Small intestine (tissue), 7 donors: Measurements from ENCODE around the gene NAA35. TPM values are rescaled to one million over a fixed set of nuclear protein-coding genes. Genes with fewer than 3 reads are reported as not detected.
"Not testable (repeated sequence)": the region's sequence is repeated elsewhere in the genome, so short reads cannot be mapped to it uniquely, and the experiment has no call there.

Experiments
- DNase-seq, 2 donors: peaks; one replicate each; pipeline versions ENCODE4 v3.0.0 to v3.0.0-alpha.2; 2013
- FAIRE-seq: peaks from 2 replicates; lab custom pipeline; 2012; peaks lifted over from hg19 to GRCh38; lab: Jason Lieb, UNC
- H3K27ac ChIP-seq, 3 donors: one replicate each; pipeline ENCODE4 v1.5.1; 2013; ENCODE audit warnings: low read length in 2 of 3, mild to moderate bottlenecking in 2 of 3, control low read depth in 1 of 3, inconsistent platforms in 1 of 3, low read depth in 1 of 3, moderate library complexity in 1 of 3
- H3K27me3 ChIP-seq, 3 donors: one replicate each; pipeline ENCODE4 v1.6.1; 2013; ENCODE audit warnings: low read length in 3 of 3, inconsistent platforms in 1 of 3; ENCODE audit not compliant: control insufficient read depth in 3 of 3, insufficient read depth in 3 of 3
- H3K36me3 ChIP-seq, 3 donors: one replicate each; pipeline ENCODE4 v1.6.1; 2013; ENCODE audit warnings: low read length in 3 of 3, inconsistent platforms in 1 of 3, low read depth in 1 of 3, mild to moderate bottlenecking in 1 of 3, moderate library complexity in 1 of 3; ENCODE audit not compliant: control insufficient read depth in 3 of 3, insufficient read depth in 2 of 3
- H3K4me1 ChIP-seq, 3 donors: one replicate each; pipeline ENCODE4 v1.6.1; 2013; ENCODE audit warnings: low read length in 2 of 3, inconsistent platforms in 1 of 3, low read depth in 1 of 3, mild to moderate bottlenecking in 1 of 3, moderate library complexity in 1 of 3; ENCODE audit not compliant: control insufficient read depth in 3 of 3, insufficient read depth in 2 of 3
- H3K4me3 ChIP-seq, 3 donors: one replicate each; pipeline ENCODE4 v1.5.1; 2013; ENCODE audit warnings: low read length in 3 of 3, control low read depth in 1 of 3, inconsistent platforms in 1 of 3, low read depth in 1 of 3, mild to moderate bottlenecking in 1 of 3, moderate library complexity in 1 of 3
- H3K9me3 ChIP-seq, 2 donors: one replicate each; pipeline ENCODE4 v1.6.1; 2013; ENCODE audit warnings: low read depth in 1 of 2, low read length in 1 of 2; ENCODE audit not compliant: control insufficient read depth in 2 of 2, insufficient read depth in 1 of 2
- WGBS, 3 donors: extraction: QIAGEN DNeasy Blood & Tissue Kit; methylation state at CpG; one replicate each; pipeline ENCODE4 v1.1.7; 2013; 5-methylcytosine and 5-hydroxymethylcytosine counted together
- polyA plus RNA-seq, 4 donors: library from polyadenylated mRNA; stranded (reverse) in 3 of 4; unstranded in 1 of 4; fragments of 200-250 nt in 3 of 4; fragments of 120-200 nt in 1 of 4; gene quantifications; one replicate each; pipeline versions ENCODE4 v1.2.1 to v1.2.3, GENCODE V29; 2013
- donor health status: healthy with polysubstance abuse.
- donor health status: control.
- donor health status: control.
- donor health status: Bipolar disorder and iron deficiency.
- donor health status: healthy.

The NAA35 gene
- polyA plus RNA-seq, 4 donors: 7.2 to 20.8 (median 9.3) TPM

DNA sequence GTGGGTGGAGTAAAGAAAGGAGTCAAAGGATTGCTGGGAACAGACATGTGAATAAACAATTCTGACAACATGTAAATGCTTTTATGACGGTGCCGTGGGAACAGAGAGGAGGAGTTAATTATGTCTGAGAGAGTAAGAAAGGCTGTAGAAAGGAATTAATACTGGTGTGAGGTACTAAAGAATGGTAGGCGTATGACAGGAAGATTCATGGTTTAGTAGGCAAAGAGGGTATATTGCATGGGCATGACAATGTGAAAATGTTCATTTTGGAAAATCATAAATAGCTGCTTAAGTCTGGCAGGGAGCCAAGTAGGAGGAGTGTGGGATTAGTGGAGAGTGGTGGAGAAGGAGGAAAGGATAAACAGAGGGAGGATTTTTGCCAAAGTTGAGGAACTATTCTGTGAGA is 19.7 kb downstream of the NAA35 start:
- peaks cover 2 to 15% (median 5%) of the 10 kb centered on the region in 3 donors for H3K36me3 ChIP-seq
- peak; percentile 32 to 42 for DNase-seq
- H3K27ac ChIP-seq: no peak overlapping the region
- no peaks in the 10 kb centered on the region for H3K4me1 ChIP-seq
- no peak overlapping the region for H3K4me3 ChIP-seq
- no peak for FAIRE-seq
- WGBS, 3 donors: 37 to 52% (median 48%) methylated on average over 3 of the region's 3 CpGs
- H3K9me3 ChIP-seq: no peaks in the 10 kb centered on the region
- H3K27me3 ChIP-seq: no peaks in the 10 kb centered on the region

DNA sequence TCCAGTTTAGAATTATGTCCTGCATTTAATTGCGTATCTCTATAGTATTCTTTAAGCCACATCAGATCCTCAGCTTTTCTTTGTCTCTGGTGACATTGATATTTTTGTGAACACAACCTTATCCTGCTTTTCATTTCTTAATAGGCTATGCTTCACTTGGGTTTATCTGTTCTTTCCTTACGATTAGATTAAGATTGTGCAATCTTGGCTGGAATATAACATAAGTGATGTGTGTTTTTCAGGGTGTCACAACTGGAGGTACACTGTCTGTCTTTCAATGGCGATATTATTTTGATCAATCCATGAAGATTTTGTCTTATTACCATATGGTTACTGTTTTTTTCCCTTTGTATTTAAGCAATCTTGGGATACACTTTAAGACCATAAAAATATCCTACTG is 23.6 kb downstream of the NAA35 start:
- no peaks in the 10 kb centered on the region for H3K4me1 ChIP-seq
- WGBS, 3 donors: 76 to 89% (median 77%) methylated on average over 3 of the region's 3 CpGs
- H3K27me3 ChIP-seq: no peaks in the 10 kb centered on the region
- peaks cover 2 to 26% (median 9%) of the 10 kb centered on the region in 3 donors for H3K36me3 ChIP-seq
- no peaks in the 10 kb centered on the region for H3K9me3 ChIP-seq
- H3K27ac ChIP-seq: no peak overlapping the region
- FAIRE-seq (no peak), DNase-seq (no peak)
- H3K4me3 ChIP-seq: no peak overlapping the region

DNA sequence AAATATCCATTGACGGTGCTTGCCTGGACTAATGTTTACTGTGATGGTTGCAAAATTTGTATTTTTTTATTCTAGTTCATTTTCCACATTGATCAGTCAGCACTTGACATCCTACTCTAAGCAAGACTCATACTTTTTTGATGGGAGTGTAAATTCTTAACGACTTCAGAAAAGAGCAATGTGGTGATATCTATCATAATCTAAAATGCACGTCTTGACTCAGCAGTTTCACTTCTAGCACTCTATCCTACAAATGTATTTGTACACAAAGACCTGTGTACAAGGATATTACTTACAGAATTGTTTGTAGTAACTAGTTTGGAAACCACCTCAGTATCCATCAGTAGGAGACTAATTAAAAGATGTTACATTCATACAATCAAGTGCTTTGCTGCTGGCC is 24.0 kb downstream of the NAA35 start:
- Histone ChIP-seq H3K27me3 (no peaks in the 10 kb centered on the region), H3K36me3 (peaks cover 2 to 28% (median 9%) of the 10 kb centered on the region in 3 donors), H3K9me3 (no peaks in the 10 kb centered on the region), H3K4me3 (no peak overlapping the region), H3K4me1 (no peaks in the 10 kb centered on the region), H3K27ac (no peak overlapping the region)
- FAIRE-seq (no peak), DNase-seq (no peak)
- 80 to 85% (median 84%) methylated on average over 3 of the region's 3 CpGs for WGBS, 3 donors

DNA sequence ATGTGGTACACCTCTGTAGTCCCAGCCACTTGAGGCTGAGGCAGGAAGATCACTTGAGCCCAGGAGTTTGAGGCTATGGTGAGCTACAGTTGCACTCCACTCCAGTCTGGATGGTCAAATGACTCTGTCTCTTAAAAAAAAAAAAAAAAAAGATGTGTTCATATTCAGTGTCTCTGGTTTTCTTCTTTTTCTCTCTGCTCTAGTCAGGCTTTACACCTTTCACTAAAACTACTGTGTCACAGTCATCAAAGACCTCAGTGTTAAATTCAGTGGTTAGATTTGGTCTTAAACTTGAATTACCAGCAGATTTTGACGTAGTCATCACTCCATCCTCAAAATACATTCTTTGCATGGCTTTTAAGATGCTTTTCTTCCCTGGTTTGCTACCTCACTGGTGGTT is 28.8 kb downstream of the NAA35 start:
- H3K36me3 ChIP-seq: peaks cover 2 to 26% (median 6%) of the 10 kb centered on the region in 3 donors
- DNase-seq (no peak), FAIRE-seq (no peak)
- WGBS, 3 donors: 91 to 95% (median 94%) methylated on average over 1 of the region's 1 CpG
- H3K9me3 ChIP-seq: no peaks in the 10 kb centered on the region
- H3K4me3 ChIP-seq: no peak overlapping the region
- H3K27me3 ChIP-seq: no peaks in the 10 kb centered on the region
- H3K4me1 ChIP-seq: no peaks in the 10 kb centered on the region
- no peak overlapping the region for H3K27ac ChIP-seq

DNA sequence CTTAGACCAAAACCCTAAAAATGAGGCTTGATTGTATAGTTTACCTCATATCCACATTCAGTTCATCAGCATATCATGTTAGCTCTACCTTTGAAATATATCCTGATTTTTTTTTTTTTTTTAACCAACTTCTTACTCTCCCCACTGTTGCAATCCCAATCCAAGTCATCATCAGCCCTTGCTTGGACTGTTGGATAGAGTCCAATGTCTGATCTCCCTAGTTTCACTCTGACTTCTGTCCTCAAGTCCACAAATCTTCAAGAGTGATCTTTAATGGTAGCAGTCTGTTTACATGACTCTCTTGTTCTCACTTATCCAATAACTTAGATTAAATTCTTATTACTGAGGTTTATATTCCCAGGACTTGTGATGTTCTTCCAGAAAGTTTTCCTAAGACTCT is 30.8 kb downstream of the NAA35 start:
- Histone ChIP-seq H3K36me3 (peaks cover 0 to 16% (median 6%) of the 10 kb centered on the region in 3 donors), H3K4me3 (no peak overlapping the region), H3K27ac (peak overlapping the region in 1 of 3 donors; percentile 61), H3K4me1 (no peaks in the 10 kb centered on the region), H3K27me3 (no peaks in the 10 kb centered on the region), H3K9me3 (no peaks in the 10 kb centered on the region)
- peak; percentile 81 to 84 for DNase-seq
- no peak for FAIRE-seq

DNA sequence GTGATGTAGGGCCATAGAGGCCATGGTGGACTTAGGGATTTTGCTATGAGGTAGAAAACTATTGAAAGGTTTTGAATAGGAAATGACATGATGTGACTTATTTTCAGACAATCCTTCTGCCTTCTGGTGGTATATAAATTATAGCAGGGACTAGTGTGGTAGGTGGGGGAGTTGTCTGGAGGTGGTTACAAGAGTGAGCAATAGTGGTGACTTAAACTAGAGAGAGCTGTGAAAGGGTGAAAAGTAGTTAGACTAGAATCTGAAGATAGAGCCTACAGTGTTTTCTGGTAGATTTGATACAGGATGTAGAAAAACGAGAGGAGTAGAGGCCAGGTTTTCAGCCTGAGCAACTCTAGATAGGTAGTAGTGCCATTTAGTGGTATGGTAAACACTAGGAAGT is 32.3 kb downstream of the NAA35 start:
- DNase-seq (no peak), FAIRE-seq (no peak)
- WGBS, 3 donors: 83 to 97% (median 85%) methylated on average over 1 of the region's 1 CpG
- Histone ChIP-seq H3K4me3 (no peak overlapping the region), H3K27ac (no peak overlapping the region), H3K4me1 (no peaks in the 10 kb centered on the region), H3K27me3 (no peaks in the 10 kb centered on the region), H3K36me3 (peaks cover 0 to 7% (median 3%) of the 10 kb centered on the region in 3 donors), H3K9me3 (no peaks in the 10 kb centered on the region)

DNA sequence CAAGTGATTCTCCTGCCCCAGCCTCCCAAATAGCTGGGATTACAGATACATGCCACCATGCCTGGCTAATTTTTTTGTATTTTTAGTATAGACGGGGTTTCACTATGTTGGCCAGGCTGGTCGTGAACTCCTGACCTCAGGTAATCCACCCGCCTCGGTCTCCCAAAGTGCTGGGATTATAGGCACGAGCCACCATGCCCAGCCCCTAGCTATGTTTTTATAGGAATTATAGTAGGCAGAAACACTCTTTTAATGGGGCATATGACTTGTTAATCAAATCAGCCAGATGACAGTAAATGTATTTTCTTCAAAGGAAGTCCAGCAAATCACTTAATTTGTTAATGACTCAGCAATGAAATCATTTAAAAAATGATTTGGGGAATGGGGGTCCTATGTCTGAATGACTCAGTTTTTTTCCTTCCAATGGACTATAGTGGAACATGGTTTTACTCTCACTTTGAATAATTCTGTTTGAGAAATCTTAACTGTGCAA is 33.2 kb downstream of the NAA35 start:
- not testable (repeated sequence) for H3K27me3 ChIP-seq, FAIRE-seq, H3K4me1 ChIP-seq, H3K4me3 ChIP-seq, H3K9me3 ChIP-seq, DNase-seq, H3K27ac ChIP-seq, H3K36me3 ChIP-seq
- 96 to 98% (median 98%) methylated on average over 5 of the region's 5 CpGs for WGBS, 3 donors

DNA sequence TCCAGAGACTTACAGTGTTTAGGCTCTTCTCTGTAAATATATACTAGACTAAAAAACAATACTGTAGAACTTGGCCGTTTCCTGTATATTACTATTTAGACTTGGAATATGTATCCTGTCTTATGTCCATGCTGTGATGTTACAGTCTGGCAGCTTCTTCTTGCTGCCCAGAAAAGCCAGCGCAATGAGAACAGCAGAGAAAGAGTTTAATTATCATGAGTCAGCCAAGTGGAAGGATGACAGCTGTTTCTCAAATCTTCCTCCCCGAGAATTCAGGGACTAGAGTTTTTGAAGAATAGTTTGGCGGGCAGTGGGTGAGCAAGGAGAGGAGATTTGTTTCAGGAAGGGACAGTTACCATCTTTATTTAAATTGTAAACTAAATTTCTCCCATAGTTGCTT is 37.5 kb downstream of the NAA35 start:
- 77 to 93% (median 91%) methylated on average over 4 of the region's 4 CpGs for WGBS, 3 donors
- Histone ChIP-seq H3K36me3 (peaks cover 5 to 13% (median 8%) of the 10 kb centered on the region in 3 donors), H3K27me3 (no peaks in the 10 kb centered on the region), H3K4me1 (no peaks in the 10 kb centered on the region), H3K27ac (no peak overlapping the region), H3K4me3 (no peak overlapping the region), H3K9me3 (no peaks in the 10 kb centered on the region)
- DNase-seq (no peak), FAIRE-seq (no peak)

DNA sequence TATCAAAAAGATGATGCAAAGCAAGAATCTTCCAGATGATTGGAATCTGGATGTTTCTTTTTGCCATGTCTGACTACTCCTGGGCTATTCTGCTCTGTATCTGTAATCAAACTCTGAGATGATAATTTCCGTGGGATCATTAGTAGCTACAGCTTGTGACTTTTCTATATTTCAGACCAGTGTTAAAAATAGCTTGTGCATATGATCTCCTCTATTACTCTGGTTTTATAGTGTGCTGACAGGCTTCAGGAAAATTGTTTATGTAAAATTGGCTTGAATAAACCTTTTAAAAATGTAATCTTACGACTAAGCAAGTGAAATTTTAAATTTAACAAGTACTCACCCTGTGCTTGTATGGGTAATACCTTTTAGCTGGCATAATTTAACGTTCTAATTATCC is 40.4 kb downstream of the NAA35 start:
- no peaks in the 10 kb centered on the region for H3K4me1 ChIP-seq
- no peak overlapping the region for H3K27ac ChIP-seq
- DNase-seq (no peak), FAIRE-seq (peak; percentile 33)
- H3K27me3 ChIP-seq: no peaks in the 10 kb centered on the region
- no peaks in the 10 kb centered on the region for H3K9me3 ChIP-seq
- H3K4me3 ChIP-seq: no peak overlapping the region
- H3K36me3 ChIP-seq: peaks cover 8 to 13% (median 10%) of the 10 kb centered on the region in 3 donors
- 83 to 98% (median 95%) methylated on average over 3 of the region's 3 CpGs for WGBS, 3 donors
